Measurements from ENCODE around the gene MRPL2.

Gene MRPL2

GRCh38 chr6:43097502-43097901, 38.3 kb upstream of the MRPL2 start:
- no peak overlapping the region for H3K4me3 ChIP-seq (ENCODE audit: low read depth, low read length)
- in situ Hi-C loops (cut with HindIII; ENCODE audit: low sequenced_read_pairs): no loop called here
- no peak for DNase-seq (ENCODE audit: low read depth, low spot score)
- TF ChIP-seq CTCF (IDR thresholded peaks at IDR 0.05; ENCODE audit: low read depth, low read length): no peak

GRCh38 chr6:43097098-43097489, 37.9 kb upstream of the MRPL2 start:
- H3K4me3 ChIP-seq (ENCODE audit: low read depth, low read length): no peak overlapping the region
- in situ Hi-C loops (cut with HindIII; ENCODE audit: low sequenced_read_pairs): no loop called here
- DNase-seq (ENCODE audit: low read depth, low spot score): no peak
- TF ChIP-seq CTCF (IDR thresholded peaks at IDR 0.05; ENCODE audit: low read depth, low read length): no peak

GRCh38 chr6:43096451-43097097, 37.3 kb upstream of the MRPL2 start:
- TF ChIP-seq CTCF (IDR thresholded peaks at IDR 0.05; ENCODE audit: low read depth, low read length): no peak
- no peak overlapping the region for H3K4me3 ChIP-seq (ENCODE audit: low read depth, low read length)
- peak; percentile 91 for DNase-seq (ENCODE audit: low read depth, low spot score)
- in situ Hi-C loops (cut with HindIII; ENCODE audit: low sequenced_read_pairs): no loop called here

GRCh38 chr6:43095939-43096338, 36.7 kb upstream of the MRPL2 start:
- H3K4me3 ChIP-seq (ENCODE audit: low read depth, low read length): no peak overlapping the region
- no peak for DNase-seq (ENCODE audit: low read depth, low spot score)
- in situ Hi-C loops (cut with HindIII; ENCODE audit: low sequenced_read_pairs): no loop called here
- no peak for TF ChIP-seq CTCF (IDR thresholded peaks at IDR 0.05; ENCODE audit: low read depth, low read length)

GRCh38 chr6:43093436-43094289, 34.4 kb upstream of the MRPL2 start:
- in situ Hi-C loops (cut with HindIII; ENCODE audit: low sequenced_read_pairs): no loop called here
- H3K4me3 ChIP-seq (ENCODE audit: low read depth, low read length): peak overlapping the region; percentile 27
- no peak for TF ChIP-seq CTCF (IDR thresholded peaks at IDR 0.05; ENCODE audit: low read depth, low read length)
- DNase-seq (ENCODE audit: low read depth, low spot score): peak; percentile 82

GRCh38 chr6:43092635-43093034, 33.4 kb upstream of the MRPL2 start:
- DNase-seq (ENCODE audit: low read depth, low spot score): no peak
- H3K4me3 ChIP-seq (ENCODE audit: low read depth, low read length): no peak overlapping the region
- in situ Hi-C loops (cut with HindIII; ENCODE audit: low sequenced_read_pairs): no loop called here
- no peak for TF ChIP-seq CTCF (IDR thresholded peaks at IDR 0.05; ENCODE audit: low read depth, low read length)
